ENCODE measurements around the gene KRTAP1-1. TPM values are rescaled to one million over a fixed set of nuclear protein-coding genes. Genes with fewer than 3 reads are reported as not detected.
"Not testable (repeated sequence)": the region's sequence is repeated elsewhere in the genome, so short reads cannot be mapped to it uniquely, and the experiment has no call there.

Gene KRTAP1-1
- total and polyA plus RNA-seq, 2 donors (not counting 1 experiment from before 2014, with no cell fraction given) = not detected

DNA sequence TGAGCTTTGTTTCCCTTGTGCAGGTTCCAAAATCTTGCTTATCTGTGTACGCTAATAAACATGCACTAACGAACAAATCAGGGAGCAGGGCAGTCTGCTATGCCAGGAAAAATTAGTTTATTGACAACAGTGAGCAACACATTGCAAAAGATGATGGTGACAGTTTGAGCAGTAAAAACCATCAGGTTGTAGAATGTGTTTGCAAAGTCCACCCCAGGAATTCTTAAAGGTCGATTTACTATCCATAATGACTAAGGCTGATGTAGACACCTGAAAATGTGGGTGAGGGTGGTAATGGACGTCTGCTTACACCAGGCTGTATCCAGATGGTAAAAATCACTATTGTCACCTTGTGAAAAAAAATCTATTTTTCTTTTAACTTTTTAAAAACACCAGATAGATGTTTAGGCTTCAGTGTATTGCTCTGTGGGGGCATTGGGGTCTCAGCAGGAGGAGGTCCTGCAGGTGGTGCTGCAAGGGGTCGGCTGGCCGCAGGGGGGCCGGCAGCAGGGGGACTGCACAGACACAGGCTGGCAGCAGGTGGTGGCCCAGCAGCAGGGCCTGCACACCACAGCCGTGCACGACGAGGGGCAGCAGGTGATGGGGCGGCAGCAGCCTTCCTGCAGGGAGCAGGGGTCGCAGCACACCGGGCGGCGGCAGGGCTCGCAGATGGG lies 23.9 kb upstream of the KRTAP1-1 start:
- H3K9ac ChIP-seq (ENCODE audit: low read length); H3K9me3 Mint-ChIP-seq (ENCODE audit: insufficient read depth); H3K4me3 ChIP-seq (ENCODE audit: control extremely low read depth in 1 of 5, extremely low read depth in 1 of 5, insufficient read depth in 1 of 5, low read depth in 2 of 5, low read length in 4 of 5); POLR2A ChIA-PET; H3K4me1 Mint-ChIP-seq; H3K4me1 ChIP-seq (ENCODE audit: control insufficient read depth in 2 of 2, insufficient read depth in 2 of 2, low read length in 2 of 2); H3K27ac Mint-ChIP-seq; DNase-seq; H3K36me3 ChIP-seq (replicated peaks in 1 of 2; ENCODE audit: control extremely low read depth in 1 of 2, control insufficient read depth in 1 of 2, extremely low read depth in 1 of 2, insufficient read depth in 2 of 2, low read length in 1 of 2); H3K27ac ChIP-seq (ENCODE audit: low read length in 2 of 2); H3K79me2 ChIP-seq (ENCODE audit: control insufficient read depth, insufficient read depth, low read length); H3K9me3 ChIP-seq (ENCODE audit: control extremely low read depth in 1 of 3, control insufficient read depth in 2 of 3, insufficient read depth in 1 of 3, low read length in 2 of 3); H2AFZ ChIP-seq (ENCODE audit: insufficient read depth, low read depth, low read length, poor library complexity, severe bottlenecking); H3K4me2 ChIP-seq (replicated peaks; ENCODE audit: low read depth, low read length, poor library complexity, severe bottlenecking); CTCF ChIA-PET; H3K27me3 ChIP-seq (replicated peaks in 1 of 4; ENCODE audit: control extremely low read depth in 1 of 4, control insufficient read depth in 3 of 4, insufficient read depth in 4 of 4, low read length in 3 of 4); H4K20me1 ChIP-seq (ENCODE audit: control insufficient read depth, insufficient read depth, low read length, poor library complexity, severe bottlenecking); intact Hi-C loops (cut with micrococcal nuclease); H3K4me3 Mint-ChIP-seq; ATAC-seq (ENCODE audit: low read depth): not testable (repeated sequence)
- WGBS (ENCODE audit: insufficient coverage) = 100% methylated on average over 2 of the region's 16 CpGs
- peaks cover 28% of the 10 kb centered on the region for H3K27me3 Mint-ChIP-seq

DNA sequence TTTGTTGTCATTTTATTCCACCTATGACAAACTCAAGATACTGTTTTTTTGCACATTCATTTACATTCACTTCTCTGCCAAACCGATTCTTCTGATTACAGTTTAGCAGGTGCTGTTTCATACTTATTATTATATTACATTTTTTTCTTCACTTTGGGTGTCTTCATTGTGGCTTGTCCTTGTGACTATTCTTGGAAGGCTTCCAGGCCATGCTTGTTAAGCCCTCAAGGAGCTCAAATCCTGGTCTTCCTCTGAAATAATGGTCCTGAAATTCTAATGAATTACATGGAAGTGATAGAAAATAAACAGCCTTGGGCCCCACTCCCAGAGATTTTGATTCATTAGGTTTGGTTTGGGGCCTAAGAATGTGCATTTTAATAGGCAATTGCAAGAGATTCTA lies 23.1 kb upstream of the KRTAP1-1 start:
- H3K27ac Mint-ChIP-seq = no peak overlapping the region
- H3K79me2 ChIP-seq (ENCODE audit: control insufficient read depth, insufficient read depth, low read length) = no peaks in the 10 kb centered on the region
- no peaks in the 10 kb centered on the region for H3K36me3 ChIP-seq (replicated peaks in 1 of 2; ENCODE audit: control extremely low read depth in 1 of 2, control insufficient read depth in 1 of 2, extremely low read depth in 1 of 2, insufficient read depth in 2 of 2, low read length in 1 of 2)
- peaks cover 0 to 6% (median 2%) of the 10 kb centered on the region in 4 experiments for H3K27me3 ChIP-seq (replicated peaks in 1 of 4; ENCODE audit: control extremely low read depth in 1 of 4, control insufficient read depth in 3 of 4, insufficient read depth in 4 of 4, low read length in 3 of 4)
- no peak for TF ChIP-seq EZH2 (IDR thresholded peaks at IDR 0.05; ENCODE audit: borderline replicate concordance, insufficient read depth, low read depth, low read length, poor library complexity, severe bottlenecking)
- TF ChIP-seq, protein P1, sequence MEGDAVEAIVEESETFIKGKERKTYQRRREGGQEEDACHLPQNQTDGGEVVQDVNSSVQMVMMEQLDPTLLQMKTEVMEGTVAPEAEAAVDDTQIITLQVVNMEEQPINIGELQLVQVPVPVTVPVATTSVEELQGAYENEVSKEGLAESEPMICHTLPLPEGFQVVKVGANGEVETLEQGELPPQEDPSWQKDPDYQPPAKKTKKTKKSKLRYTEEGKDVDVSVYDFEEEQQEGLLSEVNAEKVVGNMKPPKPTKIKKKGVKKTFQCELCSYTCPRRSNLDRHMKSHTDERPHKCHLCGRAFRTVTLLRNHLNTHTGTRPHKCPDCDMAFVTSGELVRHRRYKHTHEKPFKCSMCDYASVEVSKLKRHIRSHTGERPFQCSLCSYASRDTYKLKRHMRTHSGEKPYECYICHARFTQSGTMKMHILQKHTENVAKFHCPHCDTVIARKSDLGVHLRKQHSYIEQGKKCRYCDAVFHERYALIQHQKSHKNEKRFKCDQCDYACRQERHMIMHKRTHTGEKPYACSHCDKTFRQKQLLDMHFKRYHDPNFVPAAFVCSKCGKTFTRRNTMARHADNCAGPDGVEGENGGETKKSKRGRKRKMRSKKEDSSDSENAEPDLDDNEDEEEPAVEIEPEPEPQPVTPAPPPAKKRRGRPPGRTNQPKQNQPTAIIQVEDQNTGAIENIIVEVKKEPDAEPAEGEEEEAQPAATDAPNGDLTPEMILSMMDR (IDR thresholded peaks at IDR 0.05) = no peak
- CTCF ChIA-PET = no interaction called here
- H3K9me3 Mint-ChIP-seq (ENCODE audit: insufficient read depth) = no peaks in the 10 kb centered on the region
- intact Hi-C loops (cut with micrococcal nuclease) = no loop called here
- no CpG with 5 or more reads among the region's 1 CpG for WGBS (ENCODE audit: insufficient coverage)
- no peak overlapping the region for H3K4me3 ChIP-seq (ENCODE audit: control extremely low read depth in 1 of 5, extremely low read depth in 1 of 5, insufficient read depth in 1 of 5, low read depth in 2 of 5, low read length in 4 of 5)
- no peak for DNase-seq
- peaks cover 31% of the 10 kb centered on the region for H3K27me3 Mint-ChIP-seq
- no peak overlapping the region for H3K27ac ChIP-seq (ENCODE audit: low read length in 2 of 2)
- H4K20me1 ChIP-seq (ENCODE audit: control insufficient read depth, insufficient read depth, low read length, poor library complexity, severe bottlenecking) = no peaks in the 10 kb centered on the region
- ATAC-seq (ENCODE audit: low read depth) = no peak
- no peak overlapping the region for H3K4me2 ChIP-seq (replicated peaks; ENCODE audit: low read depth, low read length, poor library complexity, severe bottlenecking)
- no peak overlapping the region for H3K4me3 Mint-ChIP-seq
- no peaks in the 10 kb centered on the region for H3K4me1 ChIP-seq (ENCODE audit: control insufficient read depth in 2 of 2, insufficient read depth in 2 of 2, low read length in 2 of 2)
- no peaks in the 10 kb centered on the region for H3K9me3 ChIP-seq (ENCODE audit: control extremely low read depth in 1 of 3, control insufficient read depth in 2 of 3, insufficient read depth in 1 of 3, low read length in 2 of 3)
- H2AFZ ChIP-seq (ENCODE audit: insufficient read depth, low read depth, low read length, poor library complexity, severe bottlenecking) = no peak overlapping the region
- POLR2A ChIA-PET = no interaction called here
- H3K9ac ChIP-seq (ENCODE audit: low read length) = no peak overlapping the region
- H3K4me1 Mint-ChIP-seq = no peaks in the 10 kb centered on the region

Measured in B cell (primary cell).